Left ventricle myocardium inferior (tissue), 1 donor: ENCODE measurements around the gene OAS1. TPM values are rescaled to one million over a fixed set of nuclear protein-coding genes. Genes with fewer than 3 reads are reported as not detected.
A peak's percentile ranks its signal among the peaks of the same experiment; 100 is the strongest.
"Not testable (repeated sequence)": the region's sequence is repeated elsewhere in the genome, so short reads cannot be mapped to it uniquely, and the experiment has no call there.

Source experiments
- DNase-seq: peaks from one replicate; pipeline ENCODE4 v3.0.0-alpha.2; 2020
- H3K27ac ChIP-seq: fragments of 200-600 bp; replicated peaks from 2 replicates; pipeline ENCODE4 v1.8.0; 2021
- H3K27me3 ChIP-seq: fragments of 200-600 bp; 2 replicates; pipeline ENCODE4 v1.8.0; 2021; ENCODE audit warnings: low read depth
- H3K36me3 ChIP-seq: fragments of 200-600 bp; 2 replicates; pipeline ENCODE4 v1.8.0; 2021
- H3K4me1 ChIP-seq: fragments of 200-600 bp; 2 replicates; pipeline ENCODE4 v1.8.0; 2021
- H3K4me3 ChIP-seq: fragments of 200-600 bp; 2 replicates; pipeline ENCODE4 v1.8.0; 2021; ENCODE audit warnings: mild to moderate bottlenecking, moderate library complexity
- H3K9me3 ChIP-seq: fragments of 200-600 bp; replicated peaks from 2 replicates; pipeline ENCODE4 v1.8.0; 2021
- intact Hi-C: fragments of 100-400 bp; cut with micrococcal nuclease; formaldehyde crosslinking; loops from one replicate; pipeline ENCODE4 v1.11.0; 2022
- total RNA-seq: library from RNA; stranded (reverse); fragmentation: NEBNext Ultra II Directional; extraction: Animal tissue kit (Norgen Biotek cat#: 25700); gene quantifications from one replicate; pipeline ENCODE4 v1.2.1, GENCODE V29; 2021
- TF ChIP-seq, protein P1 (sequence below): fragments of 200-600 bp; IDR thresholded peaks from 2 replicates; pipeline ENCODE4 v1.8.0; 2021; ENCODE audit warnings: antibody characterized with exemption, mild to moderate bottlenecking, borderline replicate concordance
- donor health status: DM: no; HTN: yes; CAD: no; lungs with severe emphysema.

Gene OAS1
- total RNA-seq, 1 donor from 2014 or later: 4.8 TPM

- Histone ChIP-seq H3K4me3 (peak overlapping the region; percentile 63), H3K27me3 (peaks cover 12% of the 10 kb centered on the region), H3K4me1 (peaks cover 25% of the 10 kb centered on the region), H3K36me3 (peaks cover 23% of the 10 kb centered on the region), H3K9me3 (peaks cover 21% of the 10 kb centered on the region), H3K27ac (no peak overlapping the region)
- intact Hi-C loops: no loop called here
- TF ChIP-seq, protein P1, sequence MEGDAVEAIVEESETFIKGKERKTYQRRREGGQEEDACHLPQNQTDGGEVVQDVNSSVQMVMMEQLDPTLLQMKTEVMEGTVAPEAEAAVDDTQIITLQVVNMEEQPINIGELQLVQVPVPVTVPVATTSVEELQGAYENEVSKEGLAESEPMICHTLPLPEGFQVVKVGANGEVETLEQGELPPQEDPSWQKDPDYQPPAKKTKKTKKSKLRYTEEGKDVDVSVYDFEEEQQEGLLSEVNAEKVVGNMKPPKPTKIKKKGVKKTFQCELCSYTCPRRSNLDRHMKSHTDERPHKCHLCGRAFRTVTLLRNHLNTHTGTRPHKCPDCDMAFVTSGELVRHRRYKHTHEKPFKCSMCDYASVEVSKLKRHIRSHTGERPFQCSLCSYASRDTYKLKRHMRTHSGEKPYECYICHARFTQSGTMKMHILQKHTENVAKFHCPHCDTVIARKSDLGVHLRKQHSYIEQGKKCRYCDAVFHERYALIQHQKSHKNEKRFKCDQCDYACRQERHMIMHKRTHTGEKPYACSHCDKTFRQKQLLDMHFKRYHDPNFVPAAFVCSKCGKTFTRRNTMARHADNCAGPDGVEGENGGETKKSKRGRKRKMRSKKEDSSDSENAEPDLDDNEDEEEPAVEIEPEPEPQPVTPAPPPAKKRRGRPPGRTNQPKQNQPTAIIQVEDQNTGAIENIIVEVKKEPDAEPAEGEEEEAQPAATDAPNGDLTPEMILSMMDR: no peak
- DNase-seq: no peak
Observed at GRCh38 chr12:112908548-112908947, 1.8 kb downstream of the OAS1 start.

GRCh38 chr12:112909693-112910092 is 2.9 kb downstream of the OAS1 start:
- no peak overlapping the region for H3K27ac ChIP-seq
- intact Hi-C loops: no loop called here
- no peak for DNase-seq
- peaks cover 33% of the 10 kb centered on the region for H3K36me3 ChIP-seq
- no peak overlapping the region for H3K4me3 ChIP-seq
- TF ChIP-seq, protein P1: no peak
- H3K27me3 ChIP-seq: peaks cover 12% of the 10 kb centered on the region
- peaks cover 32% of the 10 kb centered on the region for H3K9me3 ChIP-seq
- peaks cover 25% of the 10 kb centered on the region for H3K4me1 ChIP-seq

DNA sequence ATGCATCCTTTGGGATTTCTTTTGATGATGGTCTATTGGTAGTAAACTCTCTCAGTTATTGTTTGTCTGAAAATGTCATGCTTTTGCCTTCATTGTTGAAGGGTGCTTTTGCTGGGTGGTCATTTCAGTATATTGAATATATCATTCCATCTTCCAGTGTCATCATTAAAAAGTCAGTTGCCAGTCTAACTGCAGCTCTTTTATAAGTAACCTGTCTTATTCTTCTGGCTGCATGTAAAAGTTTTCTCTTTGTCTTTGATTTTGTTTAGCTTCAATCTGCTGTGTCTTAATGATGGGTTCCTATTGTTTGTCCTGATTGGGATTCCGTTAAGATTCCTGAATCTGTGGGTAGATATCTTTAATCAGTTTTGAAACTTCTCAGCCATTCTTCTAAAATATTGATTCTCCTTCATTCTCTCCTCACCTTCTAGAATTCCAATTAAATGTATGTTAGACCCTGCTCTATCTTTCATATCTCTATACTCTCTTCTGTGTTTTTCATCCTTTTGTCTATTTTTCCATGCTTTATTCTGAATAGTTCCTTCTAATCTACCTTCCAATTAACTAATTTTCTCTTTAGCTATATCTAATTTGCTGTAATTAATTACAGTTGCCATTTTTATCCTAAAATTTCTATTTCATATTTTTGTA is 6.4 kb downstream of the OAS1 start:
- intact Hi-C loops: no loop called here
- peaks cover 42% of the 10 kb centered on the region for H3K9me3 ChIP-seq
- H3K36me3 ChIP-seq: peaks cover 50% of the 10 kb centered on the region
- TF ChIP-seq, protein P1: no peak
- H3K27ac ChIP-seq: no peak overlapping the region
- no peak overlapping the region for H3K4me3 ChIP-seq
- no peak for DNase-seq
- peaks cover 4% of the 10 kb centered on the region for H3K4me1 ChIP-seq
- peaks cover 12% of the 10 kb centered on the region for H3K27me3 ChIP-seq

- H3K4me3 ChIP-seq, H3K4me1 ChIP-seq, H3K27ac ChIP-seq, H3K27me3 ChIP-seq, intact Hi-C loops, DNase-seq: not testable (repeated sequence)
- Histone ChIP-seq H3K36me3 (peaks cover 57% of the 10 kb centered on the region), H3K9me3 (peaks cover 42% of the 10 kb centered on the region)
Observed at GRCh38 chr12:112913888-112914287, 7.1 kb downstream of the OAS1 start.

GRCh38 chr12:112916270-112916669 is 9.5 kb downstream of the OAS1 start:
- Histone ChIP-seq H3K36me3 (peaks cover 79% of the 10 kb centered on the region), H3K27ac (no peak overlapping the region), H3K9me3 (peaks cover 42% of the 10 kb centered on the region), H3K4me1 (no peaks in the 10 kb centered on the region), H3K4me3 (no peak overlapping the region), H3K27me3 (no peaks in the 10 kb centered on the region)
- no peak for DNase-seq
- intact Hi-C loops: no loop called here
- TF ChIP-seq, protein P1: no peak

GRCh38 chr12:112919121-112919520 is 12.4 kb downstream of the OAS1 start:
- Histone ChIP-seq H3K36me3 (peaks cover 52% of the 10 kb centered on the region), H3K9me3 (peaks cover 15% of the 10 kb centered on the region), H3K27ac (no peak overlapping the region), H3K4me1 (no peaks in the 10 kb centered on the region), H3K27me3 (no peaks in the 10 kb centered on the region), H3K4me3 (no peak overlapping the region)
- TF ChIP-seq, protein P1: no peak
- DNase-seq: no peak
- intact Hi-C loops: no loop called here
